ENCODE data around the gene TTC36. TPM values are rescaled to one million over a fixed set of nuclear protein-coding genes. Genes with fewer than 3 reads are reported as not detected.
A peak's percentile ranks its signal among the peaks of the same experiment; 100 is the strongest.

TTC36 gene
- total and polyA plus RNA-seq, 2 experiments from 2014 or later, result 0.40 to 1.0 TPM

GRCh38 chr11:118526688-118527087, 586 bp upstream of the TTC36 start:
- peaks cover 6% of the 10 kb centered on the region; the same call in 1 of the 2 replicates for H3K27me3 ChIP-seq (ENCODE audit: insufficient read depth)
- no peak for DNase-seq (ENCODE audit: low spot score)
- peaks cover 11% of the 10 kb centered on the region for H3K27me3 Mint-ChIP-seq (ENCODE audit: insufficient read depth, low read depth, poor library complexity)
- H3K4me2 ChIP-seq, result peak overlapping the region; percentile 10; the same call in 1 of the 2 replicates
- H3K4me1 ChIP-seq (ENCODE audit: insufficient read depth), result peaks cover 13% of the 10 kb centered on the region; the same call in 1 of the 2 replicates
- peaks cover 39% of the 10 kb centered on the region; the same call in 1 of the 2 replicates for H3F3A ChIP-seq (replicated peaks; ENCODE audit: low read depth)
- no peak overlapping the region for H3K27ac Mint-ChIP-seq
- H3K4me3 Mint-ChIP-seq, result no peak overlapping the region
- H3K36me3 Mint-ChIP-seq (ENCODE audit: low read depth), result peaks cover 30% of the 10 kb centered on the region
- no peak overlapping the region for H3K4me3 ChIP-seq
- no peaks in the 10 kb centered on the region for H3K79me2 ChIP-seq (replicated peaks; ENCODE audit: insufficient read depth)
- no peak overlapping the region for H2AFZ ChIP-seq
- TF ChIP-seq CTCF (conservative IDR thresholded peaks at IDR 0.05; ENCODE audit: low read depth in 2 of 2), result no peak
- TF ChIP-seq ZNF114 (CRISPR knock-in tag; IDR thresholded peaks at IDR 0.05), result no peak
- TF ChIP-seq ZNF462 (CRISPR knock-in tag; IDR thresholded peaks at IDR 0.05), result no peak
- no peak for TF ChIP-seq ETS1 (IDR thresholded peaks at IDR 0.05)
- no peak for TF ChIP-seq JUNB (IDR thresholded peaks at IDR 0.05; ENCODE audit: unreplicated experiment)
- TF ChIP-seq CREB1 (CRISPR knock-in tag; IDR thresholded peaks at IDR 0.05; ENCODE audit: low read depth), result no peak
- no peak for TF ChIP-seq NANOG (IDR thresholded peaks at IDR 0.05; ENCODE audit: borderline replicate concordance)
- no peak for TF ChIP-seq REST (IDR thresholded peaks at IDR 0.05; ENCODE audit: unreplicated experiment)
- no peak for TF ChIP-seq POLR2AphosphoS5 (IDR thresholded peaks at IDR 0.05; ENCODE audit: low read depth)
- TF ChIP-seq EZH2phosphoT487 (IDR thresholded peaks at IDR 0.05; ENCODE audit: unreplicated experiment), result no peak
- no peak for TF ChIP-seq ZNF331 (CRISPR knock-in tag; IDR thresholded peaks at IDR 0.05; ENCODE audit: low read depth)
- no peak for TF ChIP-seq EZH2 (IDR thresholded peaks at IDR 0.05; ENCODE audit: low read depth, unreplicated experiment)
- TF ChIP-seq STAT1 (IDR thresholded peaks at IDR 0.05; ENCODE audit: unreplicated experiment), result no peak
- peaks cover 25% of the 10 kb centered on the region for H3K4me1 Mint-ChIP-seq
- H3K27ac ChIP-seq (ENCODE audit: low read depth), result peak overlapping the region; percentile 71; the same call in 1 of the 2 replicates
- no peaks in the 10 kb centered on the region; the same call in 2 of the 3 replicates for H3K9me3 Mint-ChIP-seq
- no peaks in the 10 kb centered on the region; the same call in 1 of the 2 replicates for H3K9me2 ChIP-seq (ENCODE audit: insufficient read depth)
- H4K20me1 ChIP-seq (replicated peaks; ENCODE audit: insufficient read depth), result peaks cover 12% of the 10 kb centered on the region
- ATAC-seq, result no peak
- H3K36me3 ChIP-seq (ENCODE audit: insufficient read depth), result peaks cover 13% of the 10 kb centered on the region

Data from GM23338 (cell line).